Neural progenitor cell (in vitro differentiated cells): ENCODE data around the gene SSNA1.

Experiments
- EZH2phosphoT487 ChIP-seq: fragments of 200-600 bp; sonication (generic); IDR thresholded peaks from 2 replicates; pipeline ENCODE4 v1.6.1; 2017; ENCODE audit warnings: antibody characterized with exemption
- TF ChIP-seq, protein P1 (sequence below): fragments of 200-600 bp; sonication (generic); IDR thresholded peaks from 2 replicates; pipeline ENCODE4 v1.5.1; 2017; ENCODE audit warnings: antibody characterized with exemption, mild to moderate bottlenecking

GRCh38 chr9:137191691-137192447 is 3.4 kb downstream of the SSNA1 start:
- TF ChIP-seq, protein P1, sequence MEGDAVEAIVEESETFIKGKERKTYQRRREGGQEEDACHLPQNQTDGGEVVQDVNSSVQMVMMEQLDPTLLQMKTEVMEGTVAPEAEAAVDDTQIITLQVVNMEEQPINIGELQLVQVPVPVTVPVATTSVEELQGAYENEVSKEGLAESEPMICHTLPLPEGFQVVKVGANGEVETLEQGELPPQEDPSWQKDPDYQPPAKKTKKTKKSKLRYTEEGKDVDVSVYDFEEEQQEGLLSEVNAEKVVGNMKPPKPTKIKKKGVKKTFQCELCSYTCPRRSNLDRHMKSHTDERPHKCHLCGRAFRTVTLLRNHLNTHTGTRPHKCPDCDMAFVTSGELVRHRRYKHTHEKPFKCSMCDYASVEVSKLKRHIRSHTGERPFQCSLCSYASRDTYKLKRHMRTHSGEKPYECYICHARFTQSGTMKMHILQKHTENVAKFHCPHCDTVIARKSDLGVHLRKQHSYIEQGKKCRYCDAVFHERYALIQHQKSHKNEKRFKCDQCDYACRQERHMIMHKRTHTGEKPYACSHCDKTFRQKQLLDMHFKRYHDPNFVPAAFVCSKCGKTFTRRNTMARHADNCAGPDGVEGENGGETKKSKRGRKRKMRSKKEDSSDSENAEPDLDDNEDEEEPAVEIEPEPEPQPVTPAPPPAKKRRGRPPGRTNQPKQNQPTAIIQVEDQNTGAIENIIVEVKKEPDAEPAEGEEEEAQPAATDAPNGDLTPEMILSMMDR: no peak
- TF ChIP-seq EZH2phosphoT487: no peak
